Tibial nerve (tissue), 4 donors: ENCODE data around the gene TOR3A. TPM values are rescaled to one million over a fixed set of nuclear protein-coding genes. Genes with fewer than 3 reads are reported as not detected.

Source experiments
- DNase-seq, 2 donors: peaks; one replicate each; pipeline ENCODE4 v3.0.0-alpha.2; 2019; ENCODE audit warnings: low spot score in 2 of 2
- H3K27ac ChIP-seq, 4 donors: fragments of 200-600 bp; sonication (generic) in 3 of 4; one replicate each; pipeline ENCODE4 v1.5.1; 2017 to 2019; ENCODE audit warnings: mild to moderate bottlenecking in 1 of 4
- H3K27me3 ChIP-seq, 2 donors: fragments of 200-600 bp; sonication (generic) in 1 of 2; one replicate each; pipeline versions ENCODE4 v1.5.1 to v1.6.0; 2017 to 2019
- H3K36me3 ChIP-seq, 3 donors: fragments of 200-600 bp; sonication (generic); one replicate each; pipeline ENCODE4 v1.5.1; 2018 to 2019
- H3K4me1 ChIP-seq, 4 donors: fragments of 200-600 bp; sonication (generic) in 3 of 4; one replicate each; pipeline ENCODE4 v1.5.1; 2017 to 2019
- H3K4me3 ChIP-seq, 4 donors: fragments of 200-600 bp; sonication (generic) in 3 of 4; one replicate each; pipeline ENCODE4 v1.5.1; 2017 to 2019; ENCODE audit warnings: mild to moderate bottlenecking in 1 of 4, moderate library complexity in 1 of 4
- H3K9me3 ChIP-seq, 4 donors: fragments of 200-600 bp; sonication (generic) in 3 of 4; one replicate each; pipeline ENCODE4 v1.5.1; 2017 to 2019
- EP300 ChIP-seq, 2 donors: sonication (generic); formaldehyde crosslinking; IDR thresholded peaks; one replicate each; pipeline ENCODE4 v1.6.1; 2017; ENCODE audit warnings: antibody characterized with exemption in 2 of 2, mild to moderate bottlenecking in 1 of 2
- POLR2A ChIP-seq, 2 donors: fragments of 450-650 bp; IDR thresholded peaks; one replicate each; pipeline ENCODE4 v1.6.1; 2017; ENCODE audit warnings: antibody characterized with exemption in 2 of 2, mild to moderate bottlenecking in 2 of 2, moderate library complexity in 2 of 2
- WGBS, 2 donors: methylation state at CpG; one replicate each; pipeline ENCODE4 v1.1.5; 2018; 5-methylcytosine and 5-hydroxymethylcytosine counted together
- total RNA-seq, 4 donors: library from RNA; depleted of rRNA; stranded (reverse); fragments of >200 nt; gene quantifications; one replicate each; pipeline ENCODE4 v1.1.0, GENCODE V29; 2016
- TF ChIP-seq, protein P1 (sequence below), 5 experiments: fragments of 200-600 bp in 3 of 5; fragments of 450-650 bp in 2 of 5; sonication (generic) in 3 of 5; IDR thresholded peaks; one replicate each; pipeline ENCODE4 v1.5.1; 2016 to 2019; ENCODE audit warnings: antibody characterized with exemption in 5 of 5, mild to moderate bottlenecking in 3 of 5, moderate library complexity in 2 of 5

TOR3A gene
- total RNA-seq, 4 donors from 2014 or later, result 72.1 to 115 (median 83.3) TPM

DNA sequence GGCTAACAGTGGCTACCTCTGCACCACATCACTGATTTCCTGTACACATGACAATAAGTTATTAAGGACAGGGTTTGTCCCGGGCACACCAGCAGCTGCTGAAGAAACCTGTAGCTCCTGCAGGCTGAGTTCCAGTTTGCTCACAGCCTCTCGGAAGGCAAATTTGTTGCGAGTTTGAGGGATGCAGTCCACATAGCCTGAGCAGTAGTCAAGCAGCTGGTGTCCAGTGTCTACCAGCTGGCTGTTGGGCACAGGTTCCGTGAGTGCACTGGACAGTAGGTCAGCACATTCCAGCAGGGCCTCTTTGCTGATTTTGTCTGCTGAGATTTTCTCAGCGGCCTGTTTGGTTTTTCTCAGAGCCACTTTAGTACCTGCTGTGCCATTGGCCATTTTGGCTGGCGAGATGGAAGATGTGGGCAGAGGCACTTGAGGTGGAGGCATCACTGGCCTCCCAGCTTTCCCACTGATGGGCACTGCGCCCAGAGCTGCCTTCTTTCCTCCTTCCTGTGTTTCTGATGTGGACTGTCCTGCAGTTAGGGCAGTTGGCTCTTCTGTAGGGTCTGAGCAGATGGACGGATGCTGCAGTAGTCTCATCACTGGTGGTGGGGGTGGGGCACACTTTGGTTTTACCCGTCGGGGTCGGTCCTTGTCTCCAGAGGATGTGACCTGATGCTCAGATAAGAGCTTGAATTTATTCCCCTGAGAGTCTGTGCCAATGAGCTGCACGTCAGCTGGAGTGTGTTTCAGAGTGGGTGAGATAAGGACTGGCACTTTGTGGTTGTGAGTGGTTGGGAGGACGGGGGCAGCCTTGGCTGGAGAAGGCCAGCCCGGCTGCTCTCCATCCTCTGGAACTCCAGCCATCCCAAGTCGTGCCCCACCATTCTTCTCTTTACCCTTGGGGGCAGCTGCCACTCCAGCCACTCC lies 26.1 kb downstream of the TOR3A start:
- TF ChIP-seq, protein P1, sequence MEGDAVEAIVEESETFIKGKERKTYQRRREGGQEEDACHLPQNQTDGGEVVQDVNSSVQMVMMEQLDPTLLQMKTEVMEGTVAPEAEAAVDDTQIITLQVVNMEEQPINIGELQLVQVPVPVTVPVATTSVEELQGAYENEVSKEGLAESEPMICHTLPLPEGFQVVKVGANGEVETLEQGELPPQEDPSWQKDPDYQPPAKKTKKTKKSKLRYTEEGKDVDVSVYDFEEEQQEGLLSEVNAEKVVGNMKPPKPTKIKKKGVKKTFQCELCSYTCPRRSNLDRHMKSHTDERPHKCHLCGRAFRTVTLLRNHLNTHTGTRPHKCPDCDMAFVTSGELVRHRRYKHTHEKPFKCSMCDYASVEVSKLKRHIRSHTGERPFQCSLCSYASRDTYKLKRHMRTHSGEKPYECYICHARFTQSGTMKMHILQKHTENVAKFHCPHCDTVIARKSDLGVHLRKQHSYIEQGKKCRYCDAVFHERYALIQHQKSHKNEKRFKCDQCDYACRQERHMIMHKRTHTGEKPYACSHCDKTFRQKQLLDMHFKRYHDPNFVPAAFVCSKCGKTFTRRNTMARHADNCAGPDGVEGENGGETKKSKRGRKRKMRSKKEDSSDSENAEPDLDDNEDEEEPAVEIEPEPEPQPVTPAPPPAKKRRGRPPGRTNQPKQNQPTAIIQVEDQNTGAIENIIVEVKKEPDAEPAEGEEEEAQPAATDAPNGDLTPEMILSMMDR (IDR thresholded peaks at IDR 0.05), result no peak
- TF ChIP-seq POLR2A (IDR thresholded peaks at IDR 0.05) (no peak), EP300 (IDR thresholded peaks at IDR 0.05) (no peak)
- WGBS, 2 donors, result 83 to 85% methylated on average over 15 of the region's 15 CpGs
- H3K27me3 ChIP-seq, result no peaks in the 10 kb centered on the region
- H3K4me1 ChIP-seq, result peaks cover 0 to 10% (median 0%) of the 10 kb centered on the region in 4 donors
- peaks cover 0 to 71% (median 0%) of the 10 kb centered on the region in 3 donors for H3K36me3 ChIP-seq
- no peaks in the 10 kb centered on the region for H3K9me3 ChIP-seq
- H3K27ac ChIP-seq, result no peak overlapping the region
- no peak for DNase-seq
- no peak overlapping the region for H3K4me3 ChIP-seq

- 93 to 96% methylated on average over 2 of the region's 2 CpGs for WGBS, 2 donors
- H3K9me3 ChIP-seq, result no peaks in the 10 kb centered on the region
- H3K27ac ChIP-seq, result no peak overlapping the region
- H3K4me3 ChIP-seq, result no peak overlapping the region
- no peak for DNase-seq
- TF ChIP-seq EP300 (IDR thresholded peaks at IDR 0.05), result no peak
- TF ChIP-seq, protein P1 (IDR thresholded peaks at IDR 0.05), result no peak
- no peak for TF ChIP-seq POLR2A (IDR thresholded peaks at IDR 0.05)
- H3K36me3 ChIP-seq, result peaks cover 0 to 76% (median 0%) of the 10 kb centered on the region in 3 donors
- H3K4me1 ChIP-seq, result peaks cover 0 to 10% (median 0%) of the 10 kb centered on the region in 4 donors
- H3K27me3 ChIP-seq, result no peaks in the 10 kb centered on the region
Observed at GRCh38 chr1:179108644-179109043, 26.8 kb downstream of the TOR3A start.

- no peak for DNase-seq
- no peak overlapping the region for H3K4me3 ChIP-seq
- H3K9me3 ChIP-seq, result no peaks in the 10 kb centered on the region
- H3K27me3 ChIP-seq, result no peaks in the 10 kb centered on the region
- H3K36me3 ChIP-seq, result peaks cover 0 to 92% (median 0%) of the 10 kb centered on the region in 3 donors
- TF ChIP-seq POLR2A (IDR thresholded peaks at IDR 0.05), result no peak
- TF ChIP-seq EP300 (IDR thresholded peaks at IDR 0.05), result no peak
- TF ChIP-seq, protein P1 (IDR thresholded peaks at IDR 0.05), result no peak
- H3K27ac ChIP-seq, result no peak overlapping the region
- no peaks in the 10 kb centered on the region for H3K4me1 ChIP-seq
- WGBS, 2 donors, result 84 to 87% methylated on average over 3 of the region's 3 CpGs
Observed at GRCh38 chr1:179115181-179115580, 33.3 kb downstream of the TOR3A start.

DNA sequence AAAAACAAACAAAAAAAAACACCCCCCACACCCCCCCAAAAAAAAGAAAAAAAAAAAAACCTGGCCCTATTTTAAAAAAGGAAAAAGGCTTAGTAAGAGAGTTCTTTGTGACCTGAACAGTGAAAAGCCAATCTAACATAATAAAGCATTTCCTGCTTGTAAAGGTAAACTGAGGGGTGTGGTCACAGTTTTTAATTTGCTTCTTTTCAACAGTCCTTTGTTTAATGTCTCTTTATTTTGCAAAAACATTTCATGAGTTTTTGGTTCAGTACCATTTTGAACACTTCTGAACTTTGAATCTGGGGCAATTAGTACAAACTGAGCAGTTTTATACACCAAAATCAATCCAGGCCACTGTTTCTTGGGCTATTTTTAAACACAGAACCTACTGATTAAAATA lies 37.6 kb downstream of the TOR3A start:
- H3K9me3 ChIP-seq, result no peaks in the 10 kb centered on the region
- TF ChIP-seq EP300 (IDR thresholded peaks at IDR 0.05) (no peak), POLR2A (IDR thresholded peaks at IDR 0.05) (no peak)
- TF ChIP-seq, protein P1 (IDR thresholded peaks at IDR 0.05), result no peak
- H3K36me3 ChIP-seq, result peaks cover 0 to 74% (median 0%) of the 10 kb centered on the region in 3 donors
- H3K4me3 ChIP-seq, result no peak overlapping the region
- no peaks in the 10 kb centered on the region for H3K27me3 ChIP-seq
- no peak for DNase-seq
- peaks cover 0 to 12% (median 7%) of the 10 kb centered on the region in 4 donors for H3K4me1 ChIP-seq
- no peak overlapping the region for H3K27ac ChIP-seq

DNA sequence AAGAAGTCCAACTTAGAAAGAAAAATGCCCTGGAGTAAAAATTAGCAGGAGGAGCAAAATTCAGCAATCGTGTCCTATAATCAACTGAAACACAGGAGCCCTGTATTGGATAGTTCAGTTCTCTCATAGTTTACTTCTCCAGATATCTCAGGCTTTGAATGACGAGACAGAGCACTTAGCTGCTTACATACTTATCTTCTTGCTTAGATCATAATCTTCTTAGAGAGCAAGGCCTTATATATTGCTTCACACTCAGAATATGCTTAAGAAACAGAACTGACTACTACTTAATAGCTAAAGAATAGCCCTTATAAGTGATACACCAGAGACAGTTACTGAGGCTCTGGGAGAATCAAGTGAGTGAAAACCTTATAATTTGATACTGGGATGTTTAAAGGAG lies 38.9 kb downstream of the TOR3A start:
- Histone ChIP-seq H3K4me1 (peaks cover 0 to 12% (median 7%) of the 10 kb centered on the region in 4 donors), H3K27me3 (no peaks in the 10 kb centered on the region), H3K9me3 (no peaks in the 10 kb centered on the region), H3K4me3 (no peak overlapping the region), H3K36me3 (peaks cover 0 to 77% (median 0%) of the 10 kb centered on the region in 3 donors), H3K27ac (peak overlapping the region in 2 of 4 donors; percentile 20 to 64)
- no peak for TF ChIP-seq POLR2A (IDR thresholded peaks at IDR 0.05)
- TF ChIP-seq, protein P1 (IDR thresholded peaks at IDR 0.05), result no peak
- no peak for TF ChIP-seq EP300 (IDR thresholded peaks at IDR 0.05)
- WGBS, 2 donors, result 79 to 84% methylated on average over 2 of the region's 2 CpGs
- DNase-seq, result no peak
